IPS-20b (cell line): ENCODE data around the gene HERC5.

Source experiments
- H3K27ac ChIP-seq: one replicate; pipeline ENCODE4 v1.5.1; 2013; ENCODE audit warnings: low read length
- H3K27me3 ChIP-seq: 2 replicates; pipeline ENCODE4 v1.6.1; 2013; ENCODE audit warnings: mild to moderate bottlenecking, low read length, inconsistent platforms; ENCODE audit not compliant: insufficient read depth
- H3K36me3 ChIP-seq: 2 replicates; pipeline ENCODE4 v1.6.1; 2013; ENCODE audit warnings: low read depth, mild to moderate bottlenecking, inconsistent platforms, low read length, moderate library complexity; ENCODE audit not compliant: insufficient read depth
- H3K4me1 ChIP-seq: 2 replicates; pipeline ENCODE4 v1.6.1; 2013; ENCODE audit warnings: mild to moderate bottlenecking, control low read depth, inconsistent platforms, low read length, moderate library complexity; ENCODE audit not compliant: insufficient read depth
- H3K4me3 ChIP-seq: 2 replicates; pipeline ENCODE4 v1.5.1; 2013; ENCODE audit warnings: mild to moderate bottlenecking, low read length, inconsistent platforms
- H3K9ac ChIP-seq: 2 replicates; pipeline ENCODE4 v1.6.1; 2013; ENCODE audit warnings: low read depth, mild to moderate bottlenecking, inconsistent platforms, low read length, moderate library complexity
- H3K9me3 ChIP-seq: 2 replicates; pipeline ENCODE4 v1.6.1; 2013; ENCODE audit warnings: mild to moderate bottlenecking, low read depth, low read length, inconsistent platforms; ENCODE audit not compliant: insufficient read depth

Gene HERC5

GRCh38 chr4:88448889-88449288, 8.0 kb upstream of the HERC5 start:
- no peaks in the 10 kb centered on the region for H3K36me3 ChIP-seq
- no peak overlapping the region for H3K27ac ChIP-seq
- H3K4me1 ChIP-seq: peaks cover 5% of the 10 kb centered on the region; the same call in 1 of the 2 replicates
- H3K4me3 ChIP-seq: no peak overlapping the region
- no peak overlapping the region for H3K9ac ChIP-seq
- no peaks in the 10 kb centered on the region for H3K27me3 ChIP-seq
- H3K9me3 ChIP-seq: peaks cover 4% of the 10 kb centered on the region; the same call in 1 of the 2 replicates

DNA sequence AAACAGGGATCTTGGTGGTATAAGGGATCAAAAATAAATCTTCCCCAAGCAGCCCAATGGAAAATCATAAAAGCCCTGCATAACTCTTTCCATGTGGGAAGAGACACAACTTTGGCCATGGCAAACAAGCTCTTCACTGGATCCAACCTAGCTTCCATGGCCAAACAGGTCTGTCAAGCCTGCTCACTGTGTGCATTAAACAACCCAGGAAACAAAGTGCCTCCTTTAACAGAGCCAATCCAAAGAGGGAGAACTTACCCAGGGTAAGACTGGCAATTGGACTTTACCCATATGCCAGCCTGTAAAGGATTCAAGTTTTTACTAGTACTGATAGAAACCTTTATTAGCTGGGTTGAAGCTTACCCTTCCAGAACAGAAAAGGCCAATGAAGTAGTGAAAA, 7.6 kb upstream of the HERC5 start:
- no peak overlapping the region for H3K4me3 ChIP-seq
- H3K27ac ChIP-seq: no peak overlapping the region
- H3K9me3 ChIP-seq: peaks cover 4% of the 10 kb centered on the region; the same call in 1 of the 2 replicates
- H3K9ac ChIP-seq: no peak overlapping the region
- H3K36me3 ChIP-seq: no peaks in the 10 kb centered on the region
- H3K27me3 ChIP-seq: no peaks in the 10 kb centered on the region
- H3K4me1 ChIP-seq: peaks cover 5% of the 10 kb centered on the region; the same call in 1 of the 2 replicates

DNA sequence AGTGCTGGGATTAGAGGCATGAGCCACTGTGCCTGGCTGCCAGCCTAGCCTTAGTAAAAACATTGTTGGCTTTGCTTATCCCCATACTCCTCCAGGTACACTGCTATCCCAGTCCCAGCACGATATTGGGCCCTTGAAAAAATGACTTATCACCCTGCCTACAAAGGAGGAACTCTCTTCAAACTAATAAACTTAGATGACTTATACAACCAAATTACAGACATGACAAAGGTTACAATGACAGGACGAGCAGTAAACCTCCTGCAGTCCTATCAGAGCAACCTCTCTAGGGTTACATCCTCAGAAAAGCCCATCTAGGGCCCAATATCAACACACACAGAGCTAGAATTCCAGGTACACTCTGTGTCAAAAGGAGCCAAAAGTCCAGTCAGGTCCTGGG, 5.7 kb upstream of the HERC5 start:
- Histone ChIP-seq H3K4me1 (peaks cover 5% of the 10 kb centered on the region; the same call in 1 of the 2 replicates), H3K27me3 (no peaks in the 10 kb centered on the region), H3K36me3 (no peaks in the 10 kb centered on the region), H3K9ac (no peak overlapping the region), H3K4me3 (no peak overlapping the region), H3K27ac (no peak overlapping the region), H3K9me3 (peaks cover 4% of the 10 kb centered on the region; the same call in 1 of the 2 replicates)

GRCh38 chr4:88452912-88453311, 4.0 kb upstream of the HERC5 start:
- Histone ChIP-seq H3K4me3 (no peak overlapping the region), H3K27ac (no peak overlapping the region), H3K9ac (no peak overlapping the region), H3K27me3 (peaks cover 9% of the 10 kb centered on the region), H3K9me3 (peaks cover 4% of the 10 kb centered on the region; the same call in 1 of the 2 replicates), H3K36me3 (no peaks in the 10 kb centered on the region), H3K4me1 (peaks cover 5% of the 10 kb centered on the region)

DNA sequence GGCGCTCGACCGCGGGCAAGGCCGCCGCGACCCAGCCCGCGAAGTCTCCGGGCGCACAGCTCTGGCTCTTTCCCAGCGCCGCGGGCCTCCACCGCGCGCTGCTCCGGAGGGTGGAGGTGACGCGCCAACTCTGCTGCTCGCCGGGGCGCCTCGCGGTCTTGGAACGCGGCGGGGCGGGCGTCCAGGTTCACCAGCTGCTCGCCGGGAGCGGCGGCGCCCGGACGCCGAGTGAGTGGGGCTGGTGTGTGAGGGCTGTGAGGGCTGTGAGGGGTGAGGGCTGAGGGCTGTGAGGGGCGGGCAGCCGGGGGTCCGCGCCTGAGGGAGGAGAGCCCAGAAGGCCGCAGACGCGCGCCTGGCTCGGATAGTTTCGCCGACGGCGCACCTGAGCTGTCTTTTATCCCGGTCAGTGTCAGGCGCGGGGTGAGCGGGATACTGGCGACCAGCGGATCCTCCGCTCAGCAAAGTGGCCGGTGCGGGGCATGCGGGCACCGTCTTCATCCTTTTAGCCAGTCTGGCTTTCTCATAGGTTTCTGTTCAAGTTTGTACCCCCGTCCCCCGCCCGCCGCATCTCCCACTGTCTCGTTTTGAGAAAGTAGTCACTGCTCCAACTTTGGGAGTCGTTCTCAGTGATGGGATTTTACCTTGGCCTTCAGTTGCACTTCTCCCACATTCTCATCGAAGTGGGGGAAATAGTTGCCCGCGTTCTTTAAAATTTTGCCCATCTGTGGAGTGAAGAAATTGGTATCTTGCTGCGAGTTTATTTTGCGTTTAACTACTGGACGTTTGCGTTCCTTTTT, 586 bp downstream of the HERC5 start:
- Histone ChIP-seq H3K9me3 (peaks cover 4% of the 10 kb centered on the region; the same call in 1 of the 2 replicates), H3K4me1 (no peaks in the 10 kb centered on the region; the same call in 1 of the 2 replicates), H3K4me3 (peak overlapping the region; percentile 74), H3K27ac (no peak overlapping the region), H3K27me3 (peaks cover 27% of the 10 kb centered on the region), H3K9ac (peak overlapping the region; percentile 42; the same call in 1 of the 2 replicates), H3K36me3 (peaks cover 5% of the 10 kb centered on the region; the same call in 1 of the 2 replicates)

- Histone ChIP-seq H3K27me3 (peaks cover 27% of the 10 kb centered on the region), H3K9ac (no peak overlapping the region; the same call in 1 of the 2 replicates), H3K9me3 (0 out of 2 replicates have a peak, but pooled peaks cover under 1% of the 10 kb centered on the region), H3K27ac (no peak overlapping the region), H3K36me3 (peaks cover 5% of the 10 kb centered on the region; the same call in 1 of the 2 replicates), H3K4me3 (peak overlapping the region; percentile 74), H3K4me1 (no peaks in the 10 kb centered on the region; the same call in 1 of the 2 replicates)
Observed at GRCh38 chr4:88458104-88458740, 1.3 kb downstream of the HERC5 start.

GRCh38 chr4:88465653-88466192, 8.8 kb downstream of the HERC5 start:
- Histone ChIP-seq H3K9me3 (no peaks in the 10 kb centered on the region), H3K36me3 (peaks cover 31% of the 10 kb centered on the region), H3K4me3 (no peak overlapping the region), H3K4me1 (no peaks in the 10 kb centered on the region; the same call in 1 of the 2 replicates), H3K27me3 (no peaks in the 10 kb centered on the region), H3K27ac (no peak overlapping the region), H3K9ac (no peak overlapping the region)

- Histone ChIP-seq H3K27me3 (no peaks in the 10 kb centered on the region), H3K9ac (no peak overlapping the region), H3K27ac (no peak overlapping the region), H3K9me3 (no peaks in the 10 kb centered on the region), H3K4me1 (no peaks in the 10 kb centered on the region; the same call in 1 of the 2 replicates), H3K4me3 (no peak overlapping the region), H3K36me3 (peaks cover 28% of the 10 kb centered on the region)
Observed at GRCh38 chr4:88467392-88467791, 10.5 kb downstream of the HERC5 start.

GRCh38 chr4:88477229-88477860, 20.4 kb downstream of the HERC5 start:
- Histone ChIP-seq H3K4me1 (no peaks in the 10 kb centered on the region), H3K4me3 (no peak overlapping the region), H3K9me3 (no peaks in the 10 kb centered on the region), H3K27me3 (no peaks in the 10 kb centered on the region), H3K27ac (no peak overlapping the region), H3K9ac (no peak overlapping the region), H3K36me3 (peaks cover 3% of the 10 kb centered on the region)

- Histone ChIP-seq H3K4me3 (no peak overlapping the region), H3K9ac (no peak overlapping the region), H3K4me1 (no peaks in the 10 kb centered on the region), H3K9me3 (no peaks in the 10 kb centered on the region), H3K27ac (no peak overlapping the region), H3K27me3 (no peaks in the 10 kb centered on the region), H3K36me3 (no peaks in the 10 kb centered on the region)
Observed at GRCh38 chr4:88478247-88478646, 21.3 kb downstream of the HERC5 start.

DNA sequence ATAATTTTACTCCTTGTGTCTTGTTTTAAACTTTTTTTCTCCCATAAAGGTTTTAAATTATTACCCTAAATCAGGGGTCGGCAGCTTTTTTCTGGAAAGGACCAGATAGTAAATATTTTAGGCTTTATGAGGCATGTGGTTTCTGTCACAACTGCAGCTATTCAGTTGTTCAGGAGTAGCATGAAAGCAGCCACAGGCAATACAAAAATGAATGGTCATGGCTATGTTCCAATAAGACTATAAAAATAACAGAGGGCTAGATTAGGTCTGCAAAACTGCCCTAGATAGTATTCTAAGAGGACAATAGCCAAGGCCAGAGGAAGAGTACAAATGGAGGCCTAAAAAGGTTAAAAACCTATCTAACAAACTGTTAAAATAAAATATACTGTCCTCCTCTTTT, 24.6 kb downstream of the HERC5 start:
- Histone ChIP-seq H3K9me3 (no peaks in the 10 kb centered on the region), H3K9ac (no peak overlapping the region), H3K4me1 (no peaks in the 10 kb centered on the region), H3K27ac (no peak overlapping the region), H3K4me3 (no peak overlapping the region), H3K27me3 (no peaks in the 10 kb centered on the region), H3K36me3 (no peaks in the 10 kb centered on the region)
